NCI-H82 (cell line): ENCODE results near the gene ARHGAP4.
A peak's percentile ranks its signal among the peaks of the same experiment; 100 is the strongest.

Source experiments
- DNase-seq: peaks from one replicate; lab custom pipeline; 2025; lab: John Stamatoyannopoulos, UW

Gene ARHGAP4

GRCh38 chrX:153927672-153927921 is 1.5 kb upstream of the ARHGAP4 start:
- no peak for DNase-seq

- DNase-seq, result peak; percentile 65
Observed at GRCh38 chrX:153926858-153927671, 1.0 kb upstream of the ARHGAP4 start.

GRCh38 chrX:153926552-153926857 is 441 bp upstream of the ARHGAP4 start:
- DNase-seq, result no peak

DNA sequence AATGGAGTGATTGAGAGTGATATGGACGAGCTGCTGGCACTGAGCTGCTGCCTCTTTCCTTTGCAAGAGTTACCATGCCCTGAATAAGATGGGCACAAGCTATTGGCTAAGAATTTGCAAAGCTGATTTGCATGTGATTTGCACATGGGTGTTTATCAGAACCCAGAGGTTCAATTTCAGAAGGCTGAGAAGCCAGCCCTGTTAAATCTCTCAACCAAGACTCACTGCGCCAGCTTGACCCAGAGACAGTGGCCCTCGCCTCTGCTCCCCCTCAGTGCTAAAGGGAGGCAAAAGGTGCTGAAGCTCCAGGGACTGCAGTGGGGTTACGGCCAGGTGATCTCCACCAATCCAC is 701 bp downstream of the ARHGAP4 start:
- no peak for DNase-seq

DNA sequence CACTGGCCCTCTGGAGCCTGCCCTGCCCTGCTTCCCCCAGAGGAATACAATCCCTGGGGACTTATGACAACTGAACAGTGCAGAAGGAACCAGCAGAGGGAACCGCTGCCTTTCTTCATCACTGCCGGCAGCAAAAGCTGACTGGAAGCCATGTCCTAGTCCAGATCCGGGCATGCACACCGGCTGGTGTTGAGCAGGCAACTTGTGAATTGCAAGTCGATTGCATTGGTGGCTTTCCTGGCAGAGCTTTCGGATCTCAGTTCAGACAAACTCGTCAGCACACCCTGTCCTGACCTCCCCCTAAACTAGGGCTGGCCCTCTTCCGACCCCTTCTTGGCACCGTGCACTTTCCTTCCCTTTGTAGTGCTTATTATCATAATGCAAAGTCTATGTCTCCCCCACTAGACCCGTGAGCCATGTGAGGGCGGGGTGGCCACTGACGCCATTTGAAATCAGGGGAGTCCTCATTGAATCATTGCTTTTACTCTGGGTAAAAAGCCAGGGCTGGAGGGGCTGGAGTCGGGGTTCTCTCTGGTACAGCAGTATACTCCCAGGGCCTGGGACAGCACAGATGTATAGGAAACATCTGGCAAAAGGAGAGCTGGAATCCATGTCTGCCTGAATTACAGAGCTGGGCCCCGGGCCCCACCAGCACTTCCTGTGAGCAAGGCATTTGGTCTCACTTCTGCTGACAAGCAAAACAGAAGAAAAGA is 1.8 kb downstream of the ARHGAP4 start:
- peak; percentile 86 for DNase-seq

- DNase-seq, result peak; percentile 79
Observed at GRCh38 chrX:153922932-153923857, 2.9 kb downstream of the ARHGAP4 start.

DNA sequence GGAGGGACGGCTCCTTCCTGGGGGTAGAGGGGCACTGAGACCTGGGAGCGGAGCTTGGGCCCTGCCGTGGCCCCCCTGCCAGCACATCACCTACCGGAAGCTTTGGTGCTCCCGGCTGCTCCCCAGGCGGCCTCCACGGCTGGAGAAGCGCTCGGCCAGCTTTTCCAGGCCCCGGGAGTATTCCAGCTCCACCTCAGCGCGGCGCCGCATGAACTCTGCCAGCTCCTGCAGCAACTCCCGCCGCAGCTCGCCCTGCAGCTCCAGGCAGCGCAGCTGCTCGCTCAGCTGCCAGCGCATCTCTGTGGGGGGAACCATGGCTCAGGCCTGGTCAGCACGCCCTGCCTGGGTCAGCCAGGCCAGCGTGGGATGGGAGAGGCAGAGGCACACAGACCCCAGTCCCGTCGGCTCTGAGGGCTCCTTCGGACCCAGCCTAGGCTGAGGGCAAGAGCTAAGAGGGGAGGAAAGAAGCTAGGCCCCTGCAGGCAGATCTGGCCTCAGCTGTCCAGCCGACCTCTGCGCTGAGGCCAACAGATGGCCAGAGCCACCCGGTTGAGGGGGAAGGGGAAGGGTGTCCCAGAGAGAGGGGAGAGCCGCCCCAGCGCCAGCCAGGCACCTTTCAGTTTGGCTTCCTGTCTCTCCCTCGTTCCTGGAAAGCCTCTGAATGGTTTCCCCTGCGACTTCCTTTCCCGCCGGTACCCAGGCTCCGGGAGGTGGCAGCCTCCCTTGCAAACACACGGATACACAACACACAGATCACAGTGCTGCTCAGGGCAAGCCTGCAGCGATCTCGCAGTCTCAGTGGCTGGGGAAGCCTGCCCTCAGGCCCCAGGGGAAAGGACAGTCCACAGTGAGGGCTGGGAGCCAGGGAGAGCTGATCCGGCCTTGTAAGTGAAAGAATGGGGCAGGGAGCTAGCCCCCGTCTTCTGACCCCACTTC is 4.3 kb downstream of the ARHGAP4 start:
- no peak for DNase-seq

GRCh38 chrX:153921070-153921469 is 5.0 kb downstream of the ARHGAP4 start:
- no peak for DNase-seq

DNA sequence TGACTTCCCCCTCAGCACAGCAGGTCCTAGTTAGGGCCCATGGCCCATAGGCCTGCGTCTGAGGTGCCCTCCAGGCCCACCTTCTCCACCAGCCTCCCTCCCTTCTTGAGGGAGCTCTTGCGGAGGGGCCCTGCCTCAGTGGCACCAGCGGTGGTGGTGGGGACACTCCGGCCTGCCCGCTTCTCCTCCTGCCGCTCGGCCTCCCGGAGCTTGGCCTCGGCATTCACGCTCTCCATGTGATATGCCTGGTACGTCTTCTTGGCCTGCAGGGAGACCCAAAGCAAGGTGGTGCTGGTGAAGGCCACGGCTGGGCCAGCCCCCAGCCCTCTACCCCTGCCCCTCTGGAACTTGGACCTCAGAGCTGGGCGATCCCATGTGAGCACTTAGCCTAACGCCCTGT is 5.5 kb downstream of the ARHGAP4 start:
- DNase-seq, result no peak

- no peak for DNase-seq
Observed at GRCh38 chrX:153919281-153919680, 6.8 kb downstream of the ARHGAP4 start.

DNA sequence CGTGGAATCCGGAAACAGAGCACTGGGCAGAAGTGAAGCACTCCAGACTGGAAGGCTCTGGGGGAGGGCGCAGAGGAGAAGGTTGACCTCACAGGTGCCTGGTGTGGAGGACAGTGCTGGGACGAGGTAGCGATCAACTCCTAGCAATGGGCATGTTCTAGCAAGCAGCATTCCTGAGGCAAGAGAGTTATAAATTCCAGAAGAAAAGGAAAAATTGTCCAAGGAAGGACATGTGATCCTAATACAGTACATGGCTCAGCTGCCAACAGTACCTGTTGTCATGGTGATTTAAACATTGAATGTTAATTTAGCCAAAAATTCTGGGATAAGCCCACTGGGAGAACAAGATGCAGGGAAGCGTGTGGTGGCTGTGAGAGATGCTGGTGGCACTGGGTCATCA is 8.2 kb downstream of the ARHGAP4 start:
- DNase-seq, result no peak

- DNase-seq, result no peak
Observed at GRCh38 chrX:153913701-153914100, 12.4 kb downstream of the ARHGAP4 start.

- no peak for DNase-seq
Observed at GRCh38 chrX:153913211-153913610, 12.9 kb downstream of the ARHGAP4 start.

GRCh38 chrX:153911798-153912197 is 14.3 kb downstream of the ARHGAP4 start:
- no peak for DNase-seq

- no peak for DNase-seq
Observed at GRCh38 chrX:153910446-153910845, 15.6 kb downstream of the ARHGAP4 start.

- DNase-seq, result no peak
Observed at GRCh38 chrX:153909980-153910360, 16.1 kb downstream of the ARHGAP4 start.

DNA sequence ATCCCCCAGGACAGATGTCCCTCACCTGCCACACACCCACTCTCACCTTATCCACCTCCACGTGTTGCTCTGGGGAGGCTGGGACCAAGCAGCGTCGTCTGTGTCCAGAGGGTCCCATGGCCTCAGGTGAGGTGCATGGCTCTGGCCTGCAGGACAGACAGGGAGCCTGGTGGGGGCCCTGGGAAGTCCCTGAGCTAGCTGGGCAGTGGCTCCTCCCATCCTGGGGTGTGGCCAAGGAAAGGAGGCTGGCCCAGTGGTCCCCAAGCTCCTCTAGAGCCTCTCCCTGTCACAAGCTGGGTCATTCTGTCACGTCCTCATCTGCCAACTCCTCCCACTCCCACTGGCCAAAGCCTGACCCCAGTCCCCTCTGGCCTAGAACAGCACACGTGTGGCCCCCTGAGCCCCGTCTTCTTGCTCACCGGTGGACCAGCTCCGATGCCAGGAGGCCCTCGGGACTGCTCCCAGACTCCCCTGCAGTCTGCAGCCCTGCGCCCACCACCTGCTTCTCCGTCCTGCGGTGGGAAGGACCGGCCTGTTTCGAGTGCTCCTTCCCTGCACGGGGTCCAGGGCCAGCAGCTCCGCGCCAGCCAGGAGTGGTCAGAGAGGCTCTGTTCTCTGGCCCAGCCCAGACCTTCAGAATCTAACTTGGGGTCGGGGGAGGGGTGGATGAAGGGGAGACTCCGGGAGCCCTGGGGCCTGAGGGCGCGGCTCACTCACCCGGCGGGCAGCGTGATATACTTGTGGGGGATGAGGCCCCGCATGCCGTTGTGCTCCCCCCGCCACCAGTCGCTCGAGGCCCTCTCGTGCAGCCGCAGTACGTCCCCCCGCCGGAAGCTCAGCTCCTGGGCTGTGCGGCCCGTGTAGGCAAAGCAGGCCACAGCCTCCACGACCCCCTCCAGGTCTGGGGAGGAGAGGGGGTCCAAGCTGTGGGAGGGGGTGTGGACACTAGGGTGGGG is 16.8 kb downstream of the ARHGAP4 start:
- peak; percentile 70 for DNase-seq

GRCh38 chrX:153908219-153908860 is 17.7 kb downstream of the ARHGAP4 start:
- DNase-seq, result no peak

- DNase-seq, result no peak
Observed at GRCh38 chrX:153907456-153907855, 18.6 kb downstream of the ARHGAP4 start.
